ENCODE results near the gene MYO1F. TPM values are rescaled to one million over a fixed set of nuclear protein-coding genes. Genes with fewer than 3 reads are reported as not detected.

MYO1F gene
- total RNA-seq, 1 donor from 2014 or later: 0.10 TPM

DNA sequence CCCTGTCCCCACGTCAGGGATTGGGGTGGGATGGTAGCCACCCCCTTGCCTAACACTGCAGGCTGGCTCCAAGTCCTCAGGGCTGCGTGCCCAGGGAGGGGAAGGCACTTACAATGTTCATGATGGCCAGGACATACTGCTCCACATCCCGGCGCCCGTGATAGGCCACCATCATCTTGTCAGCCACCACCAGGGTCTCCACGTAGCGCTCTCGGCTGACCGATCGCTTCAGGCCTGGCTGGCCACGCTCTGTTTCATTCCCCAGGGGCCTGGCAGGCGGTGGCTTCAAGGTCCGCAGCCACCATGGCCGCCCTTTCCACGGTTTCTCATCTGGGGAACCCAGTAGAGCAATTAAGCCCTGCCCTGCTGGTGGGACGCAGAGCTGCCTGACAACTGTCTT, 23.6 kb upstream of the MYO1F start:
- H3K27me3 Mint-ChIP-seq (ENCODE audit: unreplicated experiment): peaks cover 5% of the 10 kb centered on the region
- H3K9me3 Mint-ChIP-seq (ENCODE audit: unreplicated experiment): peaks cover 7% of the 10 kb centered on the region
- H3K36me3 Mint-ChIP-seq (ENCODE audit: unreplicated experiment): peaks cover 5% of the 10 kb centered on the region
- no peak overlapping the region for H3K27ac Mint-ChIP-seq (ENCODE audit: unreplicated experiment)
- TF ChIP-seq, protein P1, sequence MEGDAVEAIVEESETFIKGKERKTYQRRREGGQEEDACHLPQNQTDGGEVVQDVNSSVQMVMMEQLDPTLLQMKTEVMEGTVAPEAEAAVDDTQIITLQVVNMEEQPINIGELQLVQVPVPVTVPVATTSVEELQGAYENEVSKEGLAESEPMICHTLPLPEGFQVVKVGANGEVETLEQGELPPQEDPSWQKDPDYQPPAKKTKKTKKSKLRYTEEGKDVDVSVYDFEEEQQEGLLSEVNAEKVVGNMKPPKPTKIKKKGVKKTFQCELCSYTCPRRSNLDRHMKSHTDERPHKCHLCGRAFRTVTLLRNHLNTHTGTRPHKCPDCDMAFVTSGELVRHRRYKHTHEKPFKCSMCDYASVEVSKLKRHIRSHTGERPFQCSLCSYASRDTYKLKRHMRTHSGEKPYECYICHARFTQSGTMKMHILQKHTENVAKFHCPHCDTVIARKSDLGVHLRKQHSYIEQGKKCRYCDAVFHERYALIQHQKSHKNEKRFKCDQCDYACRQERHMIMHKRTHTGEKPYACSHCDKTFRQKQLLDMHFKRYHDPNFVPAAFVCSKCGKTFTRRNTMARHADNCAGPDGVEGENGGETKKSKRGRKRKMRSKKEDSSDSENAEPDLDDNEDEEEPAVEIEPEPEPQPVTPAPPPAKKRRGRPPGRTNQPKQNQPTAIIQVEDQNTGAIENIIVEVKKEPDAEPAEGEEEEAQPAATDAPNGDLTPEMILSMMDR (IDR thresholded peaks at IDR 0.05; ENCODE audit: partially characterized antibody, unreplicated experiment): no peak
- DNase-seq: no peak
- no peak overlapping the region for H3K4me3 Mint-ChIP-seq (ENCODE audit: unreplicated experiment)
- no peaks in the 10 kb centered on the region for H3K4me1 Mint-ChIP-seq (ENCODE audit: low read depth, unreplicated experiment)

DNA sequence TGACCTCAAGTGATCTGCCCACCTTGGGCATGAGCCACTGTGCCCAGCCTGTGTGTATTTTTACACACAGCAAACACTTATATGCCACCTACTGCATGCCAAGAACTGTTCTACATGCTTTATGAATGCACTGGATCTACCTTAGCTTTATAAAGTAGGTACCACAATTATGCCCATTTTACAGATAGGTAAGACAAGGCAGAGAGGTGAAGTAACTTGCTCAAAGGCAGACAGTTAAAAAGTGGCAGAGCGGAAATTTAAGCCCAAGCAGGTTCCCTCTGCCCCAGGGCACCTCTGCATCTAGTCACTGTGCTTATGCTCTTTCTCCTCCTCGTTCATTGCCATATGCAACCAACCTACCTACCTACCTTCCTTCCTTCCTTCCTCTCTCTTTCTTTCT, 22.8 kb upstream of the MYO1F start:
- no peak for DNase-seq
- Mint-ChIP-seq H3K4me3 (ENCODE audit: unreplicated experiment) (no peak overlapping the region), H3K27me3 (ENCODE audit: unreplicated experiment) (peaks cover 5% of the 10 kb centered on the region), H3K27ac (ENCODE audit: unreplicated experiment) (no peak overlapping the region), H3K9me3 (ENCODE audit: unreplicated experiment) (peaks cover 7% of the 10 kb centered on the region), H3K36me3 (ENCODE audit: unreplicated experiment) (peaks cover 5% of the 10 kb centered on the region), H3K4me1 (ENCODE audit: low read depth, unreplicated experiment) (no peaks in the 10 kb centered on the region)
- TF ChIP-seq, protein P1 (IDR thresholded peaks at IDR 0.05; ENCODE audit: partially characterized antibody, unreplicated experiment): no peak

DNA sequence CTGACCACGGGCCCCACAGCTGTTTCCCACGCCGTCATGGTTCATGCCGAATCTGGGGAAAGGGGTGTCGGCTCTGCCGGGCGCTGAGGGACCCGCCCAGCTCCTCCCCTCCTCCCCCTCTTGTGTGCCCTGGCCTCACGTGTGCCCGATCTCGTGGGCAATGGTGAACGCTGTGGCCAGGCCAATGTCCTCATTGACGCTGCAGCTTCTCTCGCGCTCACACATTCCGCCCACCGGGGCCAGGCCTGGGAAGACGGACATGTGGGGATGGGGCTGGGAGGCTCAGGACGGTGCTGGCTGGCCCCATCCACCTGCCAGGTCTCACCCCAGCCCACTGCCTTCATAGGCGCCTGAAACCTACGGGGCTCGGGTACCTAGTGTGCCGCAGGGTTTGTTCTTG, 18.9 kb upstream of the MYO1F start:
- no peak for DNase-seq
- TF ChIP-seq, protein P1 (IDR thresholded peaks at IDR 0.05; ENCODE audit: partially characterized antibody, unreplicated experiment): no peak
- Mint-ChIP-seq H3K27me3 (ENCODE audit: unreplicated experiment) (peaks cover 19% of the 10 kb centered on the region), H3K9me3 (ENCODE audit: unreplicated experiment) (peaks cover 15% of the 10 kb centered on the region), H3K27ac (ENCODE audit: unreplicated experiment) (no peak overlapping the region), H3K4me1 (ENCODE audit: low read depth, unreplicated experiment) (no peaks in the 10 kb centered on the region), H3K4me3 (ENCODE audit: unreplicated experiment) (no peak overlapping the region), H3K36me3 (ENCODE audit: unreplicated experiment) (peaks cover 15% of the 10 kb centered on the region)

DNA sequence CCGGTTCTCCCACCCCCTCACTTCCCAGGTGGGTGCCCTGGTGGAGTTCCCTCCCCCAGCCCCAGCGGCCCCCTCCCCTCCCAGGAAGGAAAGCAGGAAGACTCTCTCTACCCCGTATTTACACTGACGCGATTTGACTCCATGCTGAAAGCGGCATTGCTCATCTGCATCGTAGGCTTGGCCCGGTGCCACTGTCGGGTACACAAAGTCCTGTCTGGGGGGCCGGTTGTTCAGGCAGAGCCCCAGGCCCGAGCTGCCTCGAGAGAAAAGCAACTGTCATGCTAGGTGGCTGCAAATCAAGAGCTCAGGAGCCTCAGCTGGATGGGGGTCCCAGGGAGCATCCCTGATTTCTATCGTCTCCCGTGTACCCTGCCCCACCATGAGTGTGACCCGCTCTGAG, 18.4 kb upstream of the MYO1F start:
- TF ChIP-seq, protein P1 (IDR thresholded peaks at IDR 0.05; ENCODE audit: partially characterized antibody, unreplicated experiment): no peak
- no peaks in the 10 kb centered on the region for H3K4me1 Mint-ChIP-seq (ENCODE audit: low read depth, unreplicated experiment)
- no peak overlapping the region for H3K4me3 Mint-ChIP-seq (ENCODE audit: unreplicated experiment)
- H3K27ac Mint-ChIP-seq (ENCODE audit: unreplicated experiment): no peak overlapping the region
- H3K27me3 Mint-ChIP-seq (ENCODE audit: unreplicated experiment): peaks cover 22% of the 10 kb centered on the region
- H3K9me3 Mint-ChIP-seq (ENCODE audit: unreplicated experiment): peaks cover 18% of the 10 kb centered on the region
- DNase-seq: no peak
- H3K36me3 Mint-ChIP-seq (ENCODE audit: unreplicated experiment): peaks cover 15% of the 10 kb centered on the region

DNA sequence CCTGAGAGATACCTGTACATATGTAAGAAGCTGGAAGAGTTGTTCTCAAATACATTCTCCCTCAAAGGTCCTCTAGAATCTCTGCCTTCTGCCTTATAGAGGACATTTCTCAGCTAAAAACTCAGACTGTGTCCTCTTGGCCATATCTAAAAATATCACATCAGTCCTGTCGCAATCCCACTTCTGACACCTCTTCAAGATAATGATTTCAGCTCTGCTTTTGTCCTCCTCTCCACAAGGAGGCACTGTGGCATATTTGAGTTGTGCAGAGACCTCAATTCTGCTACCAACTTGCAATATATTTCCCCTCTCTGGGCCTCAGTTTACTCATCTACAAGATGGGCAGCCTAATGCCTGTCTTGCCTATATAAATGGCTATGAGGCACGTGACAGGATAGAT, 16.7 kb upstream of the MYO1F start:
- H3K27ac Mint-ChIP-seq (ENCODE audit: unreplicated experiment): no peak overlapping the region
- peak overlapping the region; percentile 20 for H3K4me3 Mint-ChIP-seq (ENCODE audit: unreplicated experiment)

More for the DNA sequence above, 16.7 kb upstream of the MYO1F start:
- TF ChIP-seq, protein P1 (IDR thresholded peaks at IDR 0.05; ENCODE audit: partially characterized antibody, unreplicated experiment): peak; percentile 10
- no peak for DNase-seq
- H3K4me1 Mint-ChIP-seq (ENCODE audit: low read depth, unreplicated experiment): no peaks in the 10 kb centered on the region
- H3K9me3 Mint-ChIP-seq (ENCODE audit: unreplicated experiment): peaks cover 16% of the 10 kb centered on the region
- peaks cover 24% of the 10 kb centered on the region for H3K27me3 Mint-ChIP-seq (ENCODE audit: unreplicated experiment)
- H3K36me3 Mint-ChIP-seq (ENCODE audit: unreplicated experiment): peaks cover 15% of the 10 kb centered on the region
